Smooth muscle cell (in vitro differentiated cells): Measurements from ENCODE around the gene TECTB. TPM values are rescaled to one million over a fixed set of nuclear protein-coding genes. Genes with fewer than 3 reads are reported as not detected.

Source experiments
- DNase-seq: peaks from one replicate; lab custom pipeline; 2025; ENCODE audit not compliant: unreplicated experiment; lab: John Stamatoyannopoulos, UW
- H2AFZ ChIP-seq: fragments of 200-600 bp; sonication (generic); 2 replicates; pipeline ENCODE4 v1.6.0; 2016; ENCODE audit warnings: antibody characterized with exemption, low read depth, mild to moderate bottlenecking
- H3F3A ChIP-seq: fragments of 200-600 bp; sonication (generic); 2 replicates; pipeline ENCODE4 v1.6.0; 2017; ENCODE audit warnings: antibody characterized with exemption, low read depth
- H3K27ac ChIP-seq: fragments of 200-600 bp; sonication (generic); 2 replicates; pipeline ENCODE4 v1.5.1; 2016; ENCODE audit warnings: low read depth, mild to moderate bottlenecking
- H3K27me3 ChIP-seq: fragments of 200-600 bp; sonication (generic); 2 replicates; pipeline ENCODE4 v1.6.1; 2016; ENCODE audit warnings: low read depth, mild to moderate bottlenecking
- H3K36me3 ChIP-seq: fragments of 200-600 bp; sonication (generic); 2 replicates; pipeline ENCODE4 v1.5.1; 2016; ENCODE audit warnings: low read depth
- H3K4me1 ChIP-seq: fragments of 200-600 bp; sonication (generic); 2 replicates; pipeline ENCODE4 v1.5.1; 2016; ENCODE audit warnings: low read depth
- H3K4me2 ChIP-seq: fragments of 200-600 bp; sonication (generic); 2 replicates; pipeline ENCODE4 v1.6.0; 2016; ENCODE audit warnings: mild to moderate bottlenecking
- H3K4me3 ChIP-seq: fragments of 200-600 bp; sonication (generic); 2 replicates; pipeline ENCODE4 v1.5.1; 2016; ENCODE audit warnings: mild to moderate bottlenecking
- H3K79me2 ChIP-seq: fragments of 200-600 bp; sonication (generic); 2 replicates; pipeline ENCODE4 v1.6.0; 2016; ENCODE audit warnings: low read depth, mild to moderate bottlenecking
- H3K9ac ChIP-seq: fragments of 200-600 bp; sonication (generic); 2 replicates; pipeline ENCODE4 v1.6.0; 2016; ENCODE audit warnings: low read depth
- H3K9me3 ChIP-seq: fragments of 200-600 bp; sonication (generic); replicated peaks from 2 replicates; pipeline ENCODE4 v1.5.1; 2016; ENCODE audit warnings: low read depth
- H4K20me1 ChIP-seq: fragments of 200-600 bp; sonication (generic); 2 replicates; pipeline ENCODE4 v1.6.0; 2016; ENCODE audit warnings: low read depth
- CTCF ChIP-seq: fragments of 200-600 bp; sonication (generic); IDR thresholded peaks from 2 replicates; pipeline ENCODE4 v1.5.1; 2017; ENCODE audit warnings: borderline replicate concordance, mild to moderate bottlenecking, antibody characterized with exemption; ENCODE audit not compliant: insufficient read depth, poor library complexity, severe bottlenecking
- WGBS: methylation state at CpG from one replicate; pipeline ENCODE4 v1.1.7; 2016; ENCODE audit warnings: low lambda C conversion rate; 5-methylcytosine and 5-hydroxymethylcytosine counted together
- polyA plus RNA-seq: library from polyadenylated mRNA; unstranded; fragments of >200 nt; fragmentation: Nextera tagmentation; extraction: Ambion mirVana; gene quantifications from 2 replicates; pipeline ENCODE4 v1.2.1, GENCODE V29; 2016
- total RNA-seq: library from RNA; depleted of rRNA; stranded (reverse); fragments of >200 nt; gene quantifications from 2 replicates; pipeline ENCODE4 v1.2.3, GENCODE V29; 2014

Gene TECTB
- total and polyA plus RNA-seq, 2 experiments from 2014 or later: not detected

- no peak overlapping the region for H3K4me2 ChIP-seq
- H3K79me2 ChIP-seq: no peaks in the 10 kb centered on the region
- no peak for DNase-seq
- H3K27ac ChIP-seq: no peak overlapping the region
- no peak overlapping the region for H3K9ac ChIP-seq
- WGBS: 78% methylated on average over 4 of the region's 4 CpGs
- H3K27me3 ChIP-seq: no peaks in the 10 kb centered on the region
- H4K20me1 ChIP-seq: no peaks in the 10 kb centered on the region
- H3K9me3 ChIP-seq: no peaks in the 10 kb centered on the region
- no peak overlapping the region for H3K4me3 ChIP-seq
- TF ChIP-seq CTCF: no peak
- H3K4me1 ChIP-seq: no peaks in the 10 kb centered on the region
- no peaks in the 10 kb centered on the region for H3F3A ChIP-seq
- no peaks in the 10 kb centered on the region for H3K36me3 ChIP-seq
- no peak overlapping the region for H2AFZ ChIP-seq
These were observed 50.3 kb downstream of the TECTB start for GRCh38 chr10:112333452-112333851.

GRCh38 chr10:112335111-112335867 lies 52.1 kb downstream of the TECTB start:
- no peak overlapping the region for H3K4me3 ChIP-seq
- H2AFZ ChIP-seq: no peak overlapping the region
- H3F3A ChIP-seq: no peaks in the 10 kb centered on the region
- H3K4me2 ChIP-seq: no peak overlapping the region
- no peak overlapping the region for H3K27ac ChIP-seq
- no peaks in the 10 kb centered on the region for H3K79me2 ChIP-seq
- H3K27me3 ChIP-seq: no peaks in the 10 kb centered on the region
- 79% methylated on average over 5 of the region's 5 CpGs for WGBS
- DNase-seq: no peak
- no peaks in the 10 kb centered on the region for H3K9me3 ChIP-seq
- no peak overlapping the region for H3K9ac ChIP-seq
- TF ChIP-seq CTCF: no peak
- no peaks in the 10 kb centered on the region for H3K4me1 ChIP-seq
- H4K20me1 ChIP-seq: no peaks in the 10 kb centered on the region
- no peaks in the 10 kb centered on the region for H3K36me3 ChIP-seq

GRCh38 chr10:112335868-112336265 lies 52.7 kb downstream of the TECTB start:
- TF ChIP-seq CTCF: no peak
- Histone ChIP-seq H3K27me3 (no peaks in the 10 kb centered on the region), H3K4me3 (no peak overlapping the region), H3K79me2 (no peaks in the 10 kb centered on the region), H3K4me1 (no peaks in the 10 kb centered on the region), H3K9me3 (no peaks in the 10 kb centered on the region), H3K27ac (no peak overlapping the region), H2AFZ (no peak overlapping the region), H4K20me1 (no peaks in the 10 kb centered on the region), H3K4me2 (no peak overlapping the region), H3K36me3 (no peaks in the 10 kb centered on the region), H3K9ac (no peak overlapping the region), H3F3A (no peaks in the 10 kb centered on the region)
- 84% methylated on average over 4 of the region's 4 CpGs for WGBS
- no peak for DNase-seq
